Muscle of leg (tissue), 11 donors: ENCODE data around the gene TAF6L. TPM values are rescaled to one million over a fixed set of nuclear protein-coding genes. Genes with fewer than 3 reads are reported as not detected.

ENCODE experiments used
- DNase-seq: peaks from one replicate; pipeline ENCODE4 v3.0.0; 2013
- H3K27ac ChIP-seq: one replicate; pipeline ENCODE4 v1.5.1; 2013; ENCODE audit warnings: mild to moderate bottlenecking, low read length, control low read depth
- H3K27me3 ChIP-seq: one replicate; pipeline ENCODE4 v1.6.1; 2013; ENCODE audit warnings: low read length; ENCODE audit not compliant: control insufficient read depth, insufficient read depth
- H3K36me3 ChIP-seq: one replicate; pipeline ENCODE4 v1.6.1; 2013; ENCODE audit warnings: low read length; ENCODE audit not compliant: control insufficient read depth, insufficient read depth
- H3K4me1 ChIP-seq: one replicate; pipeline ENCODE4 v1.6.1; 2013; ENCODE audit warnings: low read length; ENCODE audit not compliant: control insufficient read depth, insufficient read depth
- H3K4me3 ChIP-seq: one replicate; pipeline ENCODE4 v1.5.1; 2013; ENCODE audit warnings: low read length, control low read depth
- H3K9me3 ChIP-seq: replicated peaks from 2 replicates; pipeline ENCODE4 v1.6.1; 2013; ENCODE audit warnings: low read depth, low read length; ENCODE audit not compliant: control insufficient read depth
- WGBS: methylation state at CpG from one replicate; pipeline ENCODE4 v1.1.5; 2013; ENCODE audit warnings: missing lambda C conversion rate; ENCODE audit not compliant: insufficient coverage; 5-methylcytosine and 5-hydroxymethylcytosine counted together
- polyA plus RNA-seq, 8 donors: library from polyadenylated mRNA; unstranded; fragments of 120-200 nt; gene quantifications; one replicate each; pipeline versions ENCODE4 v1.2.1 to v1.2.3, GENCODE V29; 2013; ENCODE audit warnings: inconsistent platforms in 1 of 8, low replicate concordance in 1 of 8; ENCODE audit not compliant: insufficient read length in 8 of 8, insufficient read depth in 1 of 8
- total RNA-seq: library from RNA; stranded (reverse); fragments of 120-200 nt; gene quantifications from one replicate; pipeline ENCODE4 v1.2.4, GENCODE V29; 2013

TAF6L gene
- total and polyA plus RNA-seq, 9 donors = 12.7 to 21.5 (median 17.2) TPM

DNA sequence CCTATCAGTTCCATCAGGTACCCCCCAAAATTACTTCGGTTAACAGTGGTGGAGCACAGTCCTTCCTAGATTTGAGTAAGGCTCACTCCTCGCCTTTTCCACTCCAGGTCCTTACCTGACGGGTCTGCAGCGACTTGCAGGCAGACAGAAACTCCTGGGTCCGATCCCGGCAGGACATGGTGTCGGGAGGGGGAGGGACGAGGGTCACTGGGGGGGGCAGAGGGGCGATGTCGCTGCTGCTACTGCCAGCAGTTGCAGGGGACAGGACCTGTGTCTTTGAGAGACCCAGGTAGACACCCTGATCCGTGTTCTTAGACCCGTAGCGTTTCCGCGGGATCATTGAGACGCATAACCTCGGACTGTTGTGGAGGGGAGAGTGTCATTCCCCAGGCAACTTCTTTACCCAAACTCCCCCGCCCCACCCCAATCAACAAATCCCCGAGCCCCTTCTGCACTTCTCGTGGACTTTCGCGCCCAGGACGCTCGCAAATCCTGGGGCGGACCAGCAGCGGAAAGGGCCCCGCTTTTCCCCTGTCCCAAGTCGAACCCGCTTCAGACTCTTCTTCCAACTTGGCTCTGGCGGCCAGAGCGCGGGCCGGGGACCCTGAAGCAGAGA is 59.8 kb downstream of the TAF6L start:
- Histone ChIP-seq H3K4me3 (peak overlapping the region; percentile 97), H3K9me3 (no peaks in the 10 kb centered on the region), H3K36me3 (peaks cover 48% of the 10 kb centered on the region), H3K27ac (peak overlapping the region; percentile 100), H3K27me3 (no peaks in the 10 kb centered on the region), H3K4me1 (peaks cover 27% of the 10 kb centered on the region)
- WGBS = under 1% methylated on average over 24 of the region's 33 CpGs
- DNase-seq = no peak

- no peaks in the 10 kb centered on the region for H3K27me3 ChIP-seq
- H3K4me3 ChIP-seq = peak within 1 kb of the TSS; percentile 97
- H3K9me3 ChIP-seq = no peaks in the 10 kb centered on the region
- peaks cover 52% of the 10 kb centered on the region for H3K36me3 ChIP-seq
- DNase-seq = peak; percentile 99
- H3K4me1 ChIP-seq = peaks cover 27% of the 10 kb centered on the region
- peak within 1 kb of the TSS; percentile 100 for H3K27ac ChIP-seq
- under 1% methylated on average over 49 of the region's 65 CpGs for WGBS
These were observed 60.5 kb downstream of the TAF6L start, which contains the start of gene STX5 for GRCh38 chr11:62831520-62832335. Gene STX5 (minus strand): TSS chr11:62832051. CDS start chr11:62831243, 808 bp downstream.

DNA sequence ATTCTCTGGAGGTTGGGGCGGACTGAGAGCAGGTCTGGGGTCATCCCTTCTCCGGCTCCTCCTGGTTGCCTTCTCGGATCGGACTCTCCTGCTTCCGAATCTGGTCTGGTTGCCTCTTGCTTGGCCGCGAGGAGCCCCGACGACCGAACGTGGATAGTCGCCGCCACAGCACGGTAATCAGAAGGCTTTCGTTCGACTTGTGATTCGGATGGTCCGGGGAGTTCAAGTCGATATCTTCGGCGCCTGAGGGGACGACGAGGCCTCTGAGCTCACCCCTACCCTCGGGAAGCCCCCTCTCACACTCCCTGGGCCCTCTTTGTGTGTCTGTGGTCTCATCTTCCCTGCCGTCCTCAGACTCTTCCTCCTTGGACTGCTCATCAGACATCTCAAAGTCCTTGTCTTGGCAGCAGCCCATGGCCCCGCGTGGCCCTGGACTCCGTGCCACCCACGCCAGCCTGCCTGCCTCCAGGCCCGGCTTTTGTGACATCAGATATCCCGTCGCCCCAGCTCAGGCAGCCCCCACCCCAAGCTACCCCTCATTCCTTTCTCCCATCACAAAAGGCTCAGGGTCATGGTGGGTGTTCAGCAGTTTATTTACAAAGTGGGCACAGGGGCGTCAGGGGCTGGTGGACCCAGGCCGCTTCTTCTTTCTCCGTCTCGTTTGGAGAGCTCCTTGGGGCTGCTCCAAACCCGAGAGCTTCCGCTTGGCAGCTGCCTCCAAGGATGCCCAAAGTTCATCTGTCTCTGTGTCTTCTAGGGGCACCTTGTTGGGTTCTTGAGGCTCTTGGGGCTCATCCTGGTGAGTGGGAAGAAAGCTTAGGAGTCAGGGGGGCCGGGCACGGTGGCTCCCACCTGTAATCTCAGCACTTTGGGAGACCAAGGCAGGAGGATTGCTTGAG is 61.4 kb downstream of the TAF6L start, which contains the start of gene TEX54:
TEX54 (minus strand) TSS at position 506 of the 899 bp plus-strand sequence.
- no peaks in the 10 kb centered on the region for H3K27me3 ChIP-seq
- H3K9me3 ChIP-seq = no peaks in the 10 kb centered on the region
- H3K4me1 ChIP-seq = peaks cover 27% of the 10 kb centered on the region
- peak within 1 kb of the TSS; percentile 97 for H3K4me3 ChIP-seq
- peak within 1 kb of the TSS; percentile 100 for H3K27ac ChIP-seq
- DNase-seq = peak; percentile 56
- H3K36me3 ChIP-seq = peaks cover 45% of the 10 kb centered on the region
- WGBS = 8% methylated on average over 34 of the region's 40 CpGs

- Histone ChIP-seq H3K27ac (no peak overlapping the region), H3K36me3 (peaks cover 38% of the 10 kb centered on the region), H3K9me3 (no peaks in the 10 kb centered on the region), H3K27me3 (no peaks in the 10 kb centered on the region), H3K4me1 (peaks cover 27% of the 10 kb centered on the region), H3K4me3 (no peak overlapping the region)
- no peak for DNase-seq
- 97% methylated on average over 3 of the region's 8 CpGs for WGBS
These were observed 64.1 kb downstream of the TAF6L start for GRCh38 chr11:62835336-62835735.

Other genes starting within 250 kb of the TAF6L start
Only the 30 nearest of the 31 such genes appear.
- gene AHNAK, start 224.6 kb upstream of the TAF6L start, total RNA-seq = 378 TPM
- gene AHNAK, start 224.6 kb upstream of the TAF6L start, polyA plus RNA-seq = 100 to 1,000 TPM; 203 to 411 (median 313) TPM
- 3,686 TPM for gene EEF1G, start 197.5 kb upstream of the TAF6L start, total RNA-seq
- 1,000 to 10,000 TPM; 2,985 to 3,560 (median 3,353) TPM for gene EEF1G, start 197.5 kb upstream of the TAF6L start, polyA plus RNA-seq
- gene TUT1, start 179.9 kb upstream of the TAF6L start, total RNA-seq = 7.8 TPM
- 10 to 100 TPM; 13.9 to 16.9 (median 14.7) TPM for gene TUT1, start 179.9 kb upstream of the TAF6L start, polyA plus RNA-seq
- 43.3 TPM for gene MTA2, start 169.5 kb upstream of the TAF6L start, total RNA-seq
- gene MTA2, start 169.5 kb upstream of the TAF6L start, polyA plus RNA-seq = 10 to 100 TPM; 43.8 to 63.7 (median 48.2) TPM
- gene EML3, start 158.6 kb upstream of the TAF6L start, total RNA-seq = 10.7 TPM
- 10 to 100 TPM; 16.8 to 27.7 (median 20.3) TPM for gene EML3, start 158.6 kb upstream of the TAF6L start, polyA plus RNA-seq
- 3.3 TPM for gene ROM1, start 158.1 kb upstream of the TAF6L start, total RNA-seq
- gene ROM1, start 158.1 kb upstream of the TAF6L start, polyA plus RNA-seq = 1 to 10 TPM; 1.5 to 4.0 (median 2.5) TPM
- gene B3GAT3, start 149.4 kb upstream of the TAF6L start, total RNA-seq = 18.7 TPM
- 10 to 100 TPM; 19.9 to 27.2 (median 22.9) TPM for gene B3GAT3, start 149.4 kb upstream of the TAF6L start, polyA plus RNA-seq
- 92.8 TPM for gene GANAB, start 124.8 kb upstream of the TAF6L start, total RNA-seq
- 100 to 1,000 TPM; 131 to 226 (median 179) TPM for gene GANAB, start 124.8 kb upstream of the TAF6L start, polyA plus RNA-seq
- 7.1 TPM for gene INTS5, start 118.1 kb upstream of the TAF6L start, total RNA-seq
- gene INTS5, start 118.1 kb upstream of the TAF6L start, polyA plus RNA-seq = 10 to 100 TPM in 7 of 8 donors, 1 to 10 TPM in 1; 9.4 to 13.8 (median 12.8) TPM
- gene C11orf98, start 106.2 kb upstream of the TAF6L start, total RNA-seq = 33.4 TPM
- gene C11orf98, start 106.2 kb upstream of the TAF6L start, polyA plus RNA-seq = 10 to 100 TPM; 34.9 to 40.9 (median 37.8) TPM
- 7.6 TPM for gene CSKMT, start 106.1 kb upstream of the TAF6L start, total RNA-seq
- 1 to 10 TPM; 2.6 to 5.0 (median 3.8) TPM for gene CSKMT, start 106.1 kb upstream of the TAF6L start, polyA plus RNA-seq
- gene UQCC3, start 99.7 kb upstream of the TAF6L start, total RNA-seq = 8.9 TPM
- 1 to 10 TPM; 6.5 to 8.1 (median 7.9) TPM for gene UQCC3, start 99.7 kb upstream of the TAF6L start, polyA plus RNA-seq
- 2.8 TPM for gene LBHD1, start 99.1 kb upstream of the TAF6L start, total RNA-seq
- gene LBHD1, start 99.1 kb upstream of the TAF6L start, polyA plus RNA-seq = 1 to 10 TPM; 4.7 to 8.2 (median 6.2) TPM
- gene UBXN1, start 92.3 kb upstream of the TAF6L start, total RNA-seq = 81.6 TPM
- 100 to 1,000 TPM; 155 to 170 (median 162) TPM for gene UBXN1, start 92.3 kb upstream of the TAF6L start, polyA plus RNA-seq
- 31.6 TPM for gene LRRN4CL, start 81.9 kb upstream of the TAF6L start, total RNA-seq
- gene LRRN4CL, start 81.9 kb upstream of the TAF6L start, polyA plus RNA-seq = 10 to 100 TPM; 13.7 to 21.2 (median 16.3) TPM
- 26.5 TPM for gene BSCL2, start 64.0 kb upstream of the TAF6L start, total RNA-seq
- 10 to 100 TPM; 18.7 to 26.1 (median 21.5) TPM for gene BSCL2, start 64.0 kb upstream of the TAF6L start, polyA plus RNA-seq
- not detected for gene GNG3, start 63.7 kb upstream of the TAF6L start, total RNA-seq
- gene GNG3, start 63.7 kb upstream of the TAF6L start, polyA plus RNA-seq = 1 to 10 TPM in 1 of 8 donors, under 1 TPM in 7; 0.28 to 1.5 (median 0.48) TPM
- gene HNRNPUL2, start 43.9 kb upstream of the TAF6L start, total RNA-seq = 8.6 TPM
- 10 to 100 TPM; 41.0 to 67.5 (median 49.4) TPM for gene HNRNPUL2, start 43.9 kb upstream of the TAF6L start, polyA plus RNA-seq
- gene TTC9C, start 42.9 kb upstream of the TAF6L start, total RNA-seq = 29.5 TPM
- 10 to 100 TPM; 27.1 to 35.4 (median 29.3) TPM for gene TTC9C, start 42.9 kb upstream of the TAF6L start, polyA plus RNA-seq
- gene ZBTB3, start 17.2 kb upstream of the TAF6L start, total RNA-seq = 8.0 TPM
- 1 to 10 TPM; 3.4 to 5.6 (median 4.1) TPM for gene ZBTB3, start 17.2 kb upstream of the TAF6L start, polyA plus RNA-seq
- gene POLR2G, start 9.8 kb upstream of the TAF6L start, total RNA-seq = 115 TPM
- gene POLR2G, start 9.8 kb upstream of the TAF6L start, polyA plus RNA-seq = 100 to 1,000 TPM in 2 of 8 donors, 10 to 100 TPM in 6; 83.0 to 115 (median 91.1) TPM
- 22.1 TPM for gene TMEM179B, start 16.0 kb downstream of the TAF6L start, total RNA-seq
- 10 to 100 TPM; 24.4 to 33.8 (median 29.8) TPM for gene TMEM179B, start 16.0 kb downstream of the TAF6L start, polyA plus RNA-seq
- 17.2 TPM for gene TMEM223, start 20.6 kb downstream of the TAF6L start, total RNA-seq
- 10 to 100 TPM; 15.3 to 19.0 (median 16.3) TPM for gene TMEM223, start 20.6 kb downstream of the TAF6L start, polyA plus RNA-seq
- gene NXF1, start 34.0 kb downstream of the TAF6L start, total RNA-seq = 24.3 TPM
- 10 to 100 TPM; 60.5 to 73.1 (median 66.9) TPM for gene NXF1, start 34.0 kb downstream of the TAF6L start, polyA plus RNA-seq
- 26.8 TPM for gene STX5, start 60.7 kb downstream of the TAF6L start, total RNA-seq
- gene STX5, start 60.7 kb downstream of the TAF6L start, polyA plus RNA-seq = 10 to 100 TPM; 29.7 to 43.2 (median 36.0) TPM
- not detected for gene TEX54, start 61.4 kb downstream of the TAF6L start, total RNA-seq
- not detected for gene TEX54, start 61.4 kb downstream of the TAF6L start, polyA plus RNA-seq
- gene WDR74, start 68.2 kb downstream of the TAF6L start, total RNA-seq = 41.8 TPM
- 10 to 100 TPM; 28.3 to 40.9 (median 34.1) TPM for gene WDR74, start 68.2 kb downstream of the TAF6L start, polyA plus RNA-seq
- gene SLC3A2, start 109.5 kb downstream of the TAF6L start, total RNA-seq = 41.8 TPM
- 10 to 100 TPM; 38.1 to 55.4 (median 43.0) TPM for gene SLC3A2, start 109.5 kb downstream of the TAF6L start, polyA plus RNA-seq
- 0.04 TPM for gene CHRM1, start 150.0 kb downstream of the TAF6L start, total RNA-seq
- gene CHRM1, start 150.0 kb downstream of the TAF6L start, polyA plus RNA-seq = under 1 TPM in 5 of 8 donors, not detected in 3; 0.05 to 0.87 (median 0.23) TPM
- not detected for gene SLC22A6, start 213.6 kb downstream of the TAF6L start, total RNA-seq
- gene SLC22A6, start 213.6 kb downstream of the TAF6L start, polyA plus RNA-seq = under 1 TPM in 2 of 8 donors, not detected in 6; 0.05 to 0.20 TPM